Measurements from ENCODE around the gene HEMK1.

The HEMK1 gene

DNA sequence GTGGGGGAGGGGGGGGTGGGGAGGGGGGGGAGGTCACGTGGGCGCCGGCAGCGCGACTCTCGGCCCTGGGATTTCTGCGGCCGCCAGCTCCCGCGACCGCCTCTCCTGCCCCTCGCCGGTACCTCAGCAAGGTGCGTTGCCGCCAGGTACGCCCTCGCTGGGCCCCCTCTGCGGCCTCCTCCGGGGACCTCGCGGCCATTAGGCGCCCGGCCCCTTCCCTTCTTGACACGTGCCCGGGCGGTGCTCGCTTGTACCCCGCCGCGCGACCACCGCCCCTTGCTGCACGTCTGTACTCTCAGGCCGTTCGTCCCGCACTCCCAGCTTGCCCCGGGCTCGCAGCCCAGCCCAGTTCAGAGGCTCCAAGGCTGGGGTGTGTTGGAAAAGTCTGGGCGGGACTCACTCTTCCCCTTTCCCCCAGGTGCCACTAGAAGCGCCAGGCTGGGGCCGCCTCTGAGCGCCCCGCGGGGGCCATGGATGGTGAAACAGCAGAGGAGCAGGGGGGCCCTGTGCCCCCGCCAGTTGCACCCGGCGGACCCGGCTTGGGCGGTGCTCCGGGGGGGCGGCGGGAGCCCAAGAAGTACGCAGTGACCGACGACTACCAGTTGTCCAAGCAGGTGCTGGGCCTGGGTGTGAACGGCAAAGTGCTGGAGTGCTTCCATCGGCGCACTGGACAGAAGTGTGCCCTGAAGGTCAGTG is 47.9 kb downstream of the HEMK1 start, which contains the start of gene MAPKAPK3:
Gene MAPKAPK3 (plus strand): TSS at position 56 of the 696 bp plus-strand sequence. CDS start 415 bp downstream, at position 471.
- peak within 1 kb of the TSS; percentile 87 for H3K4me2 ChIP-seq (ENCODE audit: low read length)
- H3K9me3 ChIP-seq (ENCODE audit: control insufficient read depth, low read length), result no peaks in the 10 kb centered on the region
- H3K79me2 ChIP-seq, result peaks cover 26% of the 10 kb centered on the region
- TF ChIP-seq, protein P1, sequence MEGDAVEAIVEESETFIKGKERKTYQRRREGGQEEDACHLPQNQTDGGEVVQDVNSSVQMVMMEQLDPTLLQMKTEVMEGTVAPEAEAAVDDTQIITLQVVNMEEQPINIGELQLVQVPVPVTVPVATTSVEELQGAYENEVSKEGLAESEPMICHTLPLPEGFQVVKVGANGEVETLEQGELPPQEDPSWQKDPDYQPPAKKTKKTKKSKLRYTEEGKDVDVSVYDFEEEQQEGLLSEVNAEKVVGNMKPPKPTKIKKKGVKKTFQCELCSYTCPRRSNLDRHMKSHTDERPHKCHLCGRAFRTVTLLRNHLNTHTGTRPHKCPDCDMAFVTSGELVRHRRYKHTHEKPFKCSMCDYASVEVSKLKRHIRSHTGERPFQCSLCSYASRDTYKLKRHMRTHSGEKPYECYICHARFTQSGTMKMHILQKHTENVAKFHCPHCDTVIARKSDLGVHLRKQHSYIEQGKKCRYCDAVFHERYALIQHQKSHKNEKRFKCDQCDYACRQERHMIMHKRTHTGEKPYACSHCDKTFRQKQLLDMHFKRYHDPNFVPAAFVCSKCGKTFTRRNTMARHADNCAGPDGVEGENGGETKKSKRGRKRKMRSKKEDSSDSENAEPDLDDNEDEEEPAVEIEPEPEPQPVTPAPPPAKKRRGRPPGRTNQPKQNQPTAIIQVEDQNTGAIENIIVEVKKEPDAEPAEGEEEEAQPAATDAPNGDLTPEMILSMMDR (IDR thresholded peaks at IDR 0.05), result no peak
- H3K36me3 ChIP-seq (ENCODE audit: control insufficient read depth, insufficient read depth, low read length), result no peaks in the 10 kb centered on the region
- H3K4me1 ChIP-seq, result peaks cover 23% of the 10 kb centered on the region
- no peaks in the 10 kb centered on the region for H3K27me3 ChIP-seq (ENCODE audit: control insufficient read depth, insufficient read depth, low read length)
- peak within 1 kb of the TSS; percentile 91 for H3K27ac ChIP-seq
- peak within 1 kb of the TSS; percentile 82 for H3K9ac ChIP-seq
- peak within 1 kb of the TSS; percentile 92 for H2AFZ ChIP-seq
- peak within 1 kb of the TSS; percentile 79 for H3K4me3 ChIP-seq (ENCODE audit: low read depth, low read length)

DNA sequence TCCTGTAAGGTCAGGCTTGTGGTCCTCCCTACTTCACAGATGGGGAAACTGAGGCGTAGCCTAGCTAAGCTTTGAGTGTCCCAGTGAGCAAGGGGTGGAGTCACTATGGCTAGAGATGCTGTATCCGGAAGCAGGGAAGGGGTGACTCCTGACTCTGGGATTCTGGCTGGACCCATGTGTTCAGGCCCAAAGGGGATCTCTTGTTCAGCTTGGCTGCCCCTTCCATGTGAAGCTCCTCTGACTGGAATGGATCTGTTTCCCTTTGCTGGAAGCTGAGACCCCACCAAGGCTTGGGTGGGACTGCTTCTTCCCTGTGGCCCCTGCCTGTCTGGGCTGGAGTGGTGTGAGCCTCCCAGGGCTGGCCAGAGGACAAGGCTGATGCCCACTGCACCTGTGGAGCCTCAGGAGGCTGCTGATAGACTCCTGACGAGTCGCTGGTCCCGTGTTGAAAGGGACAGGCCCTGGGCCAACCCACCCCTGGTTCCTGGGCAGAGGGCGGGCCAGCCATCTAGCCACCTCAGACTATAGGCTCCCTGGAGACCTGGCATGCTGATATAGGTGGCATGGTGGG is 48.7 kb downstream of the HEMK1 start:
- Histone ChIP-seq H3K4me2 (ENCODE audit: low read length) (peak overlapping the region; percentile 87), H3K9me3 (ENCODE audit: control insufficient read depth, low read length) (no peaks in the 10 kb centered on the region), H2AFZ (peak overlapping the region; percentile 92), H3K27ac (peak overlapping the region; percentile 91), H3K79me2 (peaks cover 26% of the 10 kb centered on the region), H3K9ac (peak overlapping the region; percentile 82), H3K27me3 (ENCODE audit: control insufficient read depth, insufficient read depth, low read length) (no peaks in the 10 kb centered on the region), H3K4me1 (peaks cover 20% of the 10 kb centered on the region), H3K36me3 (ENCODE audit: control insufficient read depth, insufficient read depth, low read length) (no peaks in the 10 kb centered on the region), H3K4me3 (ENCODE audit: low read depth, low read length) (peak overlapping the region; percentile 79)
- TF ChIP-seq, protein P1 (IDR thresholded peaks at IDR 0.05), result no peak

DNA sequence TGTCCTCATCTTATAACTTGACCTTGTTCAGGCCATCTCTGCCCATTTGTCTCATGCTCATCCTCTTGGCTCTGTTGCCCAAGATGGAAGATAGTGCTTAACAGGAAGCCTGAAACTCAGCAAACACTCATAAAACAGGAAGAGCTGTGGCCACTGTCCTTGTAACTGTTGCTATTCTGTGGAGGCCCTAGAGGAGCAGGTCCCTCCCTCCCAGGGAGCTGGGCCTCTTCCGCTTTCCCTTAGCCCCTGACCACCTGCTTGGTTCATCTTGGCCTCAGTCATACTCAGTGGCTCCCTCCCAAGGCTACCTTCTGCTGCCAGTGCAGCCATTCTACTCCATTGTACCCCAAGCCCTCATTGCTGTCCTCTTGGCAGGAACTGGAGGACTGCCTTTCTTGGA is 51.1 kb downstream of the HEMK1 start:
- H3K9me3 ChIP-seq (ENCODE audit: control insufficient read depth, low read length), result no peaks in the 10 kb centered on the region
- peaks cover 31% of the 10 kb centered on the region for H3K4me1 ChIP-seq
- H3K36me3 ChIP-seq (ENCODE audit: control insufficient read depth, insufficient read depth, low read length), result no peaks in the 10 kb centered on the region
- no peak overlapping the region for H3K4me2 ChIP-seq (ENCODE audit: low read length)
- H3K27me3 ChIP-seq (ENCODE audit: control insufficient read depth, insufficient read depth, low read length), result no peaks in the 10 kb centered on the region
- H3K27ac ChIP-seq, result no peak overlapping the region
- no peak overlapping the region for H3K9ac ChIP-seq
- H3K79me2 ChIP-seq, result peaks cover 40% of the 10 kb centered on the region
- H3K4me3 ChIP-seq (ENCODE audit: low read depth, low read length), result no peak overlapping the region
- no peak overlapping the region for H2AFZ ChIP-seq
- TF ChIP-seq, protein P1 (IDR thresholded peaks at IDR 0.05), result no peak

DNA sequence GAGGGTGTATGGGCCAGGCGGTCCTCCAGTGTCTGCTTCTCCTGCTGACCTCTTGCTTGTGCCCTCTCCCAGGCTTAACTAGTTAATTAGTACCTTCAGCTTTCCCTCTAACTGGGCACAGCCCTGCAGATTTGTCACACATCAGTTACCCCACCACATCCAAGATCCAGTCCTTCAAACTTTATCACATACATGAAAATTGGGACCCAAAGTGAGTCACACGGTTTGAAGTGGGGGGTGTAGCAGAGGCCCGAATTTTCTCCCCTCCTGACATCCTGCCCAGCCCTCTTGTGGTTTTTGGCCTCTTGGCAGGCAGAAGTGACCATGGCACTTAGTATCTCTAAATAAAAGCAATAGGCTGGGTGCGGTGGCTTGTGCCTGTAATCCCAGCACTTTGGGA is 51.5 kb downstream of the HEMK1 start:
- Histone ChIP-seq H3K4me1 (peaks cover 35% of the 10 kb centered on the region), H3K9ac (no peak overlapping the region), H3K4me2 (ENCODE audit: low read length) (no peak overlapping the region), H3K9me3 (ENCODE audit: control insufficient read depth, low read length) (no peaks in the 10 kb centered on the region), H3K27me3 (ENCODE audit: control insufficient read depth, insufficient read depth, low read length) (no peaks in the 10 kb centered on the region), H3K27ac (no peak overlapping the region), H3K4me3 (ENCODE audit: low read depth, low read length) (no peak overlapping the region), H2AFZ (no peak overlapping the region), H3K36me3 (ENCODE audit: control insufficient read depth, insufficient read depth, low read length) (no peaks in the 10 kb centered on the region), H3K79me2 (peaks cover 42% of the 10 kb centered on the region)
- TF ChIP-seq, protein P1 (IDR thresholded peaks at IDR 0.05), result no peak
